A673 (cell line): ENCODE measurements around the gene CACNA2D1.

ENCODE experiments used
- CTCF ChIP-seq: fragments of 300-800, 200-600 bp; sonication (generic); conservative IDR thresholded peaks from 2 replicates; pipeline ENCODE4 v1.5.1; 2017; ENCODE audit warnings: low read depth, mild to moderate bottlenecking, antibody characterized with exemption, low read length, moderate library complexity, mixed read lengths
- EZH2 ChIP-seq: fragments of 200-600 bp; sonication (generic); IDR thresholded peaks from 2 replicates; pipeline ENCODE4 v1.6.1; 2017; ENCODE audit warnings: borderline replicate concordance, low read depth, mild to moderate bottlenecking, mixed read lengths, antibody characterized with exemption, low read length; ENCODE audit not compliant: poor library complexity, severe bottlenecking

GRCh38 chr7:82481499-82482097, 38.0 kb upstream of the CACNA2D1 start:
- TF ChIP-seq CTCF (peak; percentile 84), EZH2 (no peak)
